Stomach (tissue), 9 donors: ENCODE results near the gene IGSF1. TPM values are rescaled to one million over a fixed set of nuclear protein-coding genes. Genes with fewer than 3 reads are reported as not detected.

Source experiments
- DNase-seq, 2 donors: peaks; one replicate each; pipeline versions ENCODE4 v3.0.0 to v3.0.0-alpha.2; 2013 to 2019
- H3K27ac ChIP-seq, 5 donors: fragments of 200-600 bp in 4 of 5; sonication (generic) in 4 of 5; one replicate each; pipeline ENCODE4 v1.5.1; 2013 to 2019; ENCODE audit warnings: mild to moderate bottlenecking in 1 of 5, moderate library complexity in 1 of 5
- H3K27me3 ChIP-seq, 3 donors: fragments of 200-600 bp; sonication (generic); one replicate each; pipeline ENCODE4 v1.5.1; 2017 to 2019; ENCODE audit warnings: mixed run types in 1 of 3
- H3K36me3 ChIP-seq, 4 donors: fragments of 200-600 bp; sonication (generic); 1 replicate in 3 of 4; 2 replicates in 1 of 4; pipeline ENCODE4 v1.5.1; 2016 to 2019
- H3K4me1 ChIP-seq, 4 donors: fragments of 200-600 bp; sonication (generic); one replicate each; pipeline ENCODE4 v1.5.1; 2016 to 2019
- H3K4me3 ChIP-seq, 4 donors: fragments of 200-600 bp; sonication (generic) in 3 of 4; one replicate each; pipeline ENCODE4 v1.5.1; 2016 to 2019; ENCODE audit warnings: mild to moderate bottlenecking in 1 of 4
- H3K9me3 ChIP-seq, 4 donors: fragments of 200-600 bp; sonication (generic); one replicate each; pipeline ENCODE4 v1.5.1; 2016 to 2019
- CTCF ChIP-seq, 7 experiments: fragments of 450-650 bp in 4 of 7; fragments of 200-600 bp in 3 of 7; sonication (generic) in 3 of 7; IDR thresholded peaks; one replicate each; pipeline ENCODE4 v1.5.1; 2016 to 2019; ENCODE audit warnings: antibody characterized with exemption in 7 of 7, control low read depth in 2 of 7, mild to moderate bottlenecking in 1 of 7
- EP300 ChIP-seq: sonication (generic); formaldehyde crosslinking; IDR thresholded peaks from one replicate; pipeline ENCODE4 v1.6.1; 2017; ENCODE audit warnings: antibody characterized with exemption
- POLR2A ChIP-seq, 4 donors: fragments of 450-650 bp; IDR thresholded peaks; one replicate each; pipeline ENCODE4 v1.6.1; 2016; ENCODE audit warnings: antibody characterized with exemption in 4 of 4, control low read depth in 2 of 4, mild to moderate bottlenecking in 1 of 4, moderate library complexity in 1 of 4
- POLR2AphosphoS5 ChIP-seq, 3 donors: sonication (generic); formaldehyde crosslinking; IDR thresholded peaks; one replicate each; pipeline ENCODE4 v1.6.1; 2016; ENCODE audit warnings: antibody characterized with exemption in 3 of 3
- WGBS, 5 donors: extraction: QIAGEN DNeasy Blood & Tissue Kit in 3 of 5; methylation state at CpG; one replicate each; pipeline versions ENCODE4 v1.1.5 to v1.1.7; 2013 to 2018; 5-methylcytosine and 5-hydroxymethylcytosine counted together
- intact Hi-C: fragments of 100-400 bp; cut with DNase I; formaldehyde crosslinking; loops from one replicate; pipeline ENCODE4 v1.15.1; 2023; ENCODE audit warnings: low total_unique reads
- polyA plus RNA-seq, 3 donors: library from polyadenylated mRNA; stranded (reverse); fragments of 200-250 nt; gene quantifications; one replicate each; pipeline ENCODE4 v1.2.3, GENCODE V29; 2013
- total RNA-seq, 5 donors: library from RNA; depleted of rRNA; stranded (reverse); fragments of >200 nt; gene quantifications; one replicate each; pipeline versions ENCODE4 v1.1.0 to v1.2.3, GENCODE V29; 2014 to 2016
- donor health status: healthy with polysubstance abuse.
- donor health status: Bipolar disorder and iron deficiency.
- donor health status: healthy.

The IGSF1 gene
- total and polyA plus RNA-seq, 8 donors, result 0.15 to 1.7 (median 0.38) TPM; not detected in 5

- Histone ChIP-seq H3K36me3 (no peaks in the 10 kb centered on the region), H3K27ac (no peak overlapping the region), H3K9me3 (peaks cover 0 to 3% (median 0%) of the 10 kb centered on the region in 4 donors), H3K27me3 (no peaks in the 10 kb centered on the region), H3K4me3 (no peak overlapping the region), H3K4me1 (no peaks in the 10 kb centered on the region)
- 65 to 77% (median 67%) methylated on average over 1 to 4 of the region's 4 CpGs for WGBS, 5 donors
- TF ChIP-seq POLR2AphosphoS5 (IDR thresholded peaks at IDR 0.05), result no peak
- no peak for TF ChIP-seq EP300
- no peak for TF ChIP-seq CTCF (IDR thresholded peaks at IDR 0.05)
- no peak for TF ChIP-seq POLR2A (IDR thresholded peaks at IDR 0.05)
- no peak for DNase-seq
- intact Hi-C loops, result no loop called here
Measured at GRCh38 chrX:131317326-131317725, 28.2 kb upstream of the IGSF1 start.

GRCh38 chrX:131316260-131316659 is 27.2 kb upstream of the IGSF1 start:
- no peaks in the 10 kb centered on the region for H3K4me1 ChIP-seq
- H3K36me3 ChIP-seq, result no peaks in the 10 kb centered on the region
- H3K27me3 ChIP-seq, result no peaks in the 10 kb centered on the region
- peaks cover 0 to 6% (median 0%) of the 10 kb centered on the region in 4 donors for H3K9me3 ChIP-seq
- DNase-seq, result no peak
- WGBS, 5 donors, result 28 to 73% (median 61%) methylated on average over 1 of the region's 1 CpG
- intact Hi-C loops, result no loop called here
- no peak overlapping the region for H3K27ac ChIP-seq
- TF ChIP-seq CTCF (IDR thresholded peaks at IDR 0.05), result no peak
- TF ChIP-seq POLR2AphosphoS5 (IDR thresholded peaks at IDR 0.05), result no peak
- no peak for TF ChIP-seq EP300
- TF ChIP-seq POLR2A (IDR thresholded peaks at IDR 0.05), result no peak
- H3K4me3 ChIP-seq, result no peak overlapping the region

GRCh38 chrX:131308980-131309379 is 19.9 kb upstream of the IGSF1 start:
- no peak overlapping the region for H3K27ac ChIP-seq
- no peak overlapping the region for H3K4me3 ChIP-seq
- H3K9me3 ChIP-seq, result peaks cover 0 to 6% (median 0%) of the 10 kb centered on the region in 4 donors
- peaks cover 0 to 4% (median 0%) of the 10 kb centered on the region in 3 donors for H3K27me3 ChIP-seq
- DNase-seq, result no peak
- H3K4me1 ChIP-seq, result no peaks in the 10 kb centered on the region
- H3K36me3 ChIP-seq, result no peaks in the 10 kb centered on the region
- TF ChIP-seq EP300 (no peak), POLR2AphosphoS5 (IDR thresholded peaks at IDR 0.05) (no peak), CTCF (IDR thresholded peaks at IDR 0.05) (no peak), POLR2A (IDR thresholded peaks at IDR 0.05) (no peak)
- intact Hi-C loops, result no loop called here

GRCh38 chrX:131306601-131307000 is 17.5 kb upstream of the IGSF1 start:
- no peaks in the 10 kb centered on the region for H3K36me3 ChIP-seq
- H3K9me3 ChIP-seq, result no peaks in the 10 kb centered on the region
- no peaks in the 10 kb centered on the region for H3K4me1 ChIP-seq
- DNase-seq, result no peak
- 10 to 41% (median 19%) methylated on average over 1 of the region's 1 CpG for WGBS, 5 donors
- TF ChIP-seq EP300, result no peak
- H3K4me3 ChIP-seq, result no peak overlapping the region
- peaks cover 0 to 14% (median 0%) of the 10 kb centered on the region in 3 donors for H3K27me3 ChIP-seq
- intact Hi-C loops, result no loop called here
- no peak overlapping the region for H3K27ac ChIP-seq

- Histone ChIP-seq H3K4me1 (no peaks in the 10 kb centered on the region), H3K9me3 (no peaks in the 10 kb centered on the region), H3K27me3 (peaks cover 0 to 14% (median 0%) of the 10 kb centered on the region in 3 donors), H3K36me3 (no peaks in the 10 kb centered on the region), H3K4me3 (no peak overlapping the region), H3K27ac (no peak overlapping the region)
- intact Hi-C loops, result no loop called here
- no peak for DNase-seq
- 26 to 51% (median 42%) methylated on average over 2 of the region's 2 CpGs for WGBS, 5 donors
- TF ChIP-seq POLR2A (IDR thresholded peaks at IDR 0.05) (no peak), EP300 (no peak), POLR2AphosphoS5 (IDR thresholded peaks at IDR 0.05) (no peak), CTCF (IDR thresholded peaks at IDR 0.05) (no peak)
Measured at GRCh38 chrX:131305926-131306325, 16.8 kb upstream of the IGSF1 start.
